ENCODE data around the gene MT1E.
"Not testable (repeated sequence)": the region's sequence is repeated elsewhere in the genome, so short reads cannot be mapped to it uniquely, and the experiment has no call there.

The MT1E gene

GRCh38 chr16:56674570-56674969 is 49.0 kb downstream of the MT1E start:
- not testable (repeated sequence) for DNase-seq

DNA sequence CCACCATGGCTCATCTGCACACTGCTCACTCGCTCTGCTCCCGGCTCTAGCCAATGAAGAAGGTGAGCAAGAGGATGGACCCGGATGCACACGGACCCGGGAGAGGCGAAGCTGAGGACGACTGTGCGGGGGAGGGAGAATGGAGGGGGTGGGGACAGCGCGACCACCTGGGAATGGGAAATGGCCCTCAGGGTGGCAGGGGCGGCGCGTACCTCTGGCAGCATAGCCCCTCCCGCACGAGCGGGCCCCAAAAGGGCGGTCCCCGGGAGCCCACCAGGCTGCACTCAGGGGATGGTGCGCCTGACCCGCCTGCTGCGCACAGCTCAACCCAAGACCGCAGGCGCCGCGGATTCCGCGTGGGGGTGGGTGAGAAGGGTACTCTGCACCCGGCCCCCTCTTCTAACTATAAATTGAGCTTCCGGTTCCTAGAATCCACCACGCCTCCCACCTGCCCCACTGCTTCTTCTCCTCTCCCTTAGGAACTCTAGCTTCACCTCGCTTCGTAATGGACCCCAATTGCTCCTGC is 50.2 kb downstream of the MT1E start:
- no peak for DNase-seq

Measured in T1000 (cell line).